MG63 (cell line): ENCODE data around the gene JAGN1. TPM values are rescaled to one million over a fixed set of nuclear protein-coding genes. Genes with fewer than 3 reads are reported as not detected.
"Not testable (repeated sequence)": the region's sequence is repeated elsewhere in the genome, so short reads cannot be mapped to it uniquely, and the experiment has no call there.

Experiments
- DNase-seq: peaks from one replicate; pipeline ENCODE4 v3.0.0-alpha.2; 2020
- H3K27me3 ChIP-seq: fragments of 250-450 bp; sonication (Bioruptor Pico); 2 replicates; pipeline ENCODE4 v1.5.1; 2020; ENCODE audit warnings: mild to moderate bottlenecking, moderate library complexity
- H3K36me3 ChIP-seq: fragments of 250-450 bp; sonication (Bioruptor Pico); 2 replicates; pipeline ENCODE4 v1.5.1; 2020; ENCODE audit warnings: mild to moderate bottlenecking, moderate library complexity
- H3K4me3 ChIP-seq: fragments of 250-450 bp; sonication (Bioruptor Pico); 2 replicates; pipeline ENCODE4 v1.5.1; 2020; ENCODE audit warnings: mild to moderate bottlenecking, moderate library complexity
- H3K9me3 ChIP-seq: fragments of 250-450 bp; sonication (Bioruptor Pico); 2 replicates; pipeline ENCODE4 v1.5.1; 2020; ENCODE audit warnings: mild to moderate bottlenecking, moderate library complexity
- total RNA-seq: library from RNA; depleted of rRNA; stranded (reverse); fragments of >200 nt; shearing (Covaris generic); gene quantifications from 2 replicates; pipeline ENCODE4 v1.2.3, GENCODE V29; 2014; ENCODE audit warnings: low replicate concordance

Gene JAGN1
- total RNA-seq, 1 experiment from 2014 or later = 21.4 TPM

DNA sequence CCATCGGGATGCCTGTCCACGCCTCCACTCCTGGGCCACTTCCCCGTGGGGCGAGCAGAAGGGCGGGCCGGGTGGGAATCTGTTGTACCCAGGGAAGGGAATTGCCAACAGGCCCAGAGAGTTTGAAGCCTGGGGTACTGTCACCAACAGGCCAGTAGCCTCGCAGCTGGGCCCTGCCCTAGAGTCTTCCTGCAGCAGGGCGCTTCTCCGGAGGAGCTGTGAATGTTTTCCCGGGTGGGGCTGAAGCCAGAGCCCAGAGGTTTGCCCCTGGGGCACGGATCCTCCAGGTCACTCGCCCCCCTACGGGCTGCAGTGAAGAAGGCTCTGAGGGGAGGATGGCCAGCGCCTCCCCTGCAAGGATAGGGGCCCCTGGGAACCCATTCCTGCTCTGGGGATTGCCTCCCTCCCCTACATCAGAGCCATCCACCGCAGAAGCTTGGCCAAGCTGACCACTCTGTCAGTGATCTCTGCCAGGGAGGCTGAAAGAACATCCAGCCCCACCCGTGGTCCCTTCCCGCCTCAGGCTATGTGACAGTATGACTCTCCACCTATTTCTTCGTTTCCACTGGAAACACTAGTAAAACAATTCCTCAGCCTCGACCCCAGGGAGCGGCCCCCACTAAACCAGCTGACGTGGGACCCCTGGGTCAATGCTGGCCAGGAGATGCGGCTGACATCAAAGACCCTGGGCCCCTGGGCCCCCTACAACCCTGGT is 27.2 kb upstream of the JAGN1 start:
- Histone ChIP-seq H3K4me3 (no peak overlapping the region), H3K9me3 (no peaks in the 10 kb centered on the region), H3K36me3 (no peaks in the 10 kb centered on the region), H3K27me3 (no peaks in the 10 kb centered on the region)
- DNase-seq = no peak

DNA sequence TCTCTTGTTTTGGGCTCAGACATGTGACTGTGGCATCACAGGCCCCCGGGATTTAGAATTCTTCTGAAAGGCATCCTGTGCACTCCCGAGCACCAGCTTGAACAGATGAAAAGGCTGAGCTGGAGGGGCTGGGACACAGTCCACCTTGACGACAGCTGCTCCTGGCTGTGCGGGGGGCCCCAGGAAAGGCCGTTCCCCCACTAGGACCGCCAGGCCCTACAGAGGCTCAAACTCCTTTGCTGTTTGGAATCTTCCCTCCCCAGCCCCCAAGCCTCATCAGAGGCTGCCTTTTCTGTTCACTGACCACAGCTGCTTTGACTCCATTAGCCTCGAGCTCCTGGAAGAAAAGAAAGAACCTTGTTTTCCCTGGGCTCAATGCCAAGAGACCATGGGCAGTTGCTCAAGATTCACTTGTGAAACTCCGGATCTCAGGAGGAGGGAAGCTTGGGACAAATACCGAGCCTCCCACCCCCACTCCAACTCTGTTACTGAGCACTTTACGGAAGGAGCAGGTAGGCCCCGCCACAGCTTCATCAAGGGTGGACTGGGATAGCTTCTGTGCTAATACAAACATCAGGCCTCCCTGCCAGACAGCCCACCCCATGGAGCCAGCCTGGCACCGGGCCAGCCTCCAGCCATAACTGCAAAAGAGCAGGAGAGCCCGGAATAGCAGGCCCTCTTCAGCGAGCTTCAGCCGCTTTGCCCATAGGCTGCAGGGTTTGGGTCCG is 26.0 kb upstream of the JAGN1 start:
- H3K9me3 ChIP-seq = no peaks in the 10 kb centered on the region
- no peak overlapping the region for H3K4me3 ChIP-seq
- no peak for DNase-seq
- no peaks in the 10 kb centered on the region for H3K27me3 ChIP-seq
- no peaks in the 10 kb centered on the region for H3K36me3 ChIP-seq

DNA sequence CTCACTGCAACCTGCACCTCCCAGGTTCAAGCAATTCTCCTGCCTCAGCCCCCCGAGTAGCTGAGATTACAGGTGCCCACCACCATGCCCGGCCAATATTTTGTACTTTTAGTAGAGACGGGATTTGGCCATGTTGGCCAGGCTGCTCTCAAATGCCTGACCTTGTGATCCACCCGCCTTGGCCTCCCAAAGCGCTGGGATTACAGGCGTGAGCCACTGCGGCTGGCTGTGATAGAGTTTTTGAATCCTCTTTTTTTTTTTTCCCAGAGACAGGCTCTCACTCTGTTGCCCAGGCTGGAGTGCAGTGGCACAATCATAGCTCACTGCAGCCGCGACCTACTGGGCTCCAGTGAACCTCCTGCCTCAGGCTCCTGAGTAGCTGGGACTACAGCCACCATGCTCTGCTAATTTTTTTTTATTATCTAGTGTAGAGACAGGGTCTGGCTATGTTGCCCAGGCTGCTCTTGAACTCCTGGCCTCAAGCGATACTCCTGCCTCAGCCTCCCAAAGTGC is 25.2 kb upstream of the JAGN1 start:
- H3K36me3 ChIP-seq, H3K27me3 ChIP-seq, H3K9me3 ChIP-seq, DNase-seq, H3K4me3 ChIP-seq: not testable (repeated sequence)

DNA sequence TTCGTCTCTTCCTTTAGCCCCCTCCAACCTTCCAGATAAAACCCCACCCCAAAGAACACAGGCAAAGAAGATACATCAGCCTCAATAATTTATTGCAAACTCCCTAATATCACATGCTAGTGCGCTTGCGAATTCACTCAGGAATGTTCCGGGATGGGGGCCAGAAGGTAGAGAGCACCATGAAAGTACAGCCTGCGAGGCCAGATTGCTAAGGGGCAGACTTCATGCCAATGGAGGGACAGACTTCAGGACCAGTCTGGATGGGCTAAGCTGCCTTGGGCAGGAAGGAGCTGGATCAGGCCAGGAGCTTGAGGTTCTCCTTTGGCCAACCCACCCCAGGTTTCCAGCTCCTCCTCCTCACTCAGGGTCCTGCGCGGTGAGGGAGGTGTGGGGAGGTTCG is 23.8 kb upstream of the JAGN1 start:
- Histone ChIP-seq H3K9me3 (no peaks in the 10 kb centered on the region), H3K36me3 (no peaks in the 10 kb centered on the region), H3K27me3 (no peaks in the 10 kb centered on the region), H3K4me3 (no peak overlapping the region)
- DNase-seq = no peak

DNA sequence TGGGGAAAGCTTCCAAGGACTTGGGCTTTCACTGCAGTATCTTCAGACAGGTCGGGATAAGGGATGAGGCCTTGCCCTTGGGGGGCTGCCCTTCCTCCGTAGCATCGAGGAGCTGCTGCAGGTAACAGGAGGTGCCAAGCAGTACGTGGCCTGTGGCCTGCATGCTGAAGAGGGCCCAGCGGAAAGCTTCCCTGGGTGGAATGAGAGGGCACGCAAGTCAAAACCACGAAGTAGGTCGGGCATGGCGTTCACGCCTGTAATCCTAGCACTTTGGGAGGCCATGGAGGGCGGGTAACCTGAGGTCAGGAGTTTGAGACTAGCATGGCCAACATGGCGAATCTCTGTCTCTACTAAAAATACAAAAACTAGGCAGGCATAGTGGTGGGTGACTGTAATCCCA is 23.3 kb upstream of the JAGN1 start:
- no peak overlapping the region for H3K4me3 ChIP-seq
- no peaks in the 10 kb centered on the region for H3K36me3 ChIP-seq
- H3K27me3 ChIP-seq = no peaks in the 10 kb centered on the region
- H3K9me3 ChIP-seq = no peaks in the 10 kb centered on the region
- no peak for DNase-seq

DNA sequence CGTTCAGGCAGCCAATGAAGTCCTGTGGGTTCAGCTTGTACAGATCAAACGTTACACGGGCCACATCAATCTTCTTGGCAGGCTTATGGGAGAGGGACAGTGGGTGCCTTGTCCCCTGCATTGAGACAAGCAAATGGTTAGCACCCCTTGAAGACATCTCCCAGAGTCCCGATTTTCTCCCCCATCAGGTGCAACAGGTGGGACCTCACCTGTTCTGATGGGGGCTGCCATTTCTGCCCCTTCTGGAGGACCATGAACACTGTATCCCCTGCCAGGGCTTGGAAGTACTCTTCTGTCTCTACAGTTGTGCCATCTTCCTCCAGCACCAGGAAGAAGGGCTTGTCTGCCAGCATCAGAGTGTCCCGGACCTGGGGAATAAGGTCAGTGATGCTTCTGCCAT is 20.5 kb upstream of the JAGN1 start:
- no peaks in the 10 kb centered on the region for H3K9me3 ChIP-seq
- H3K4me3 ChIP-seq = no peak overlapping the region
- no peaks in the 10 kb centered on the region for H3K27me3 ChIP-seq
- H3K36me3 ChIP-seq = no peaks in the 10 kb centered on the region
- DNase-seq = no peak

DNA sequence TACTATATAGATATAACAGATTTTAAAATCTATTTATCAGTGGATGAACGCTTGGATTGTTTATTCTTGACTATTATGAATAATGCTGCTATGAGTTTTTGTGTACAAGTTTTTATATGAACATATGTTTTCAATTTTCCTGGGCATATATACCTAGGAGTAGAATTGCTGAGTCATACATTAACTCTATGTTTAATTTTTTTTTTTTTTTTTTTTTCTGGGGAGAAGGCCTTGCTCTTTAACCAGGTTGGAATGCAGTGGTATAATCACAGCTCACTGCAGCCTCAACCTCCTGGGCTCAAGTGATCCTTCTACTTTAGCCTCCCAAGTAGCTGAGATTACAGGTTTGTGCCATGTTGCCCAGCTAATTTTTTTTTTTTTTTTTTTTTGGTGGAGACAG is 19.4 kb upstream of the JAGN1 start:
- no peaks in the 10 kb centered on the region for H3K36me3 ChIP-seq
- H3K4me3 ChIP-seq = no peak overlapping the region
- DNase-seq = peak; percentile 33
- no peaks in the 10 kb centered on the region for H3K9me3 ChIP-seq
- no peaks in the 10 kb centered on the region for H3K27me3 ChIP-seq

DNA sequence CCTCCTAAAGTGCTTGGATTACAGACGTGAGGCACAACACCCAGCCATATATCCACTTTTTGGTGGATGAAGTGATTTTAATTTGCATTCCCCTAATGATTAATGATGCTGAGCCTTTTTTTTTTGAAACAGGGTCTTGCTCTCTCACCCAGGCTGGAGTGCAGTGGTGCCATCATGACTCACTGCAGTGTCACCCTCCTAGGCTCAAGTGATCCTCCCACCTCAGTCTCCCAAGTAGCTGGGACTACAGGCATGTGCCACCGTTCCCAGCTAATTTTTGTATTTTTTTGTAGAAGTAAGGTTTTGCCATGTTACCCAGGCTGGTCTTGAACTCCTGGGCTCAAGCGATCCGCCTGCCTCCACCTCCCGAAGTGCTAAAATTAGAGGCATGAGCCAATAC is 18.3 kb upstream of the JAGN1 start:
- not testable (repeated sequence) for H3K4me3 ChIP-seq, H3K27me3 ChIP-seq, H3K9me3 ChIP-seq, DNase-seq, H3K36me3 ChIP-seq

DNA sequence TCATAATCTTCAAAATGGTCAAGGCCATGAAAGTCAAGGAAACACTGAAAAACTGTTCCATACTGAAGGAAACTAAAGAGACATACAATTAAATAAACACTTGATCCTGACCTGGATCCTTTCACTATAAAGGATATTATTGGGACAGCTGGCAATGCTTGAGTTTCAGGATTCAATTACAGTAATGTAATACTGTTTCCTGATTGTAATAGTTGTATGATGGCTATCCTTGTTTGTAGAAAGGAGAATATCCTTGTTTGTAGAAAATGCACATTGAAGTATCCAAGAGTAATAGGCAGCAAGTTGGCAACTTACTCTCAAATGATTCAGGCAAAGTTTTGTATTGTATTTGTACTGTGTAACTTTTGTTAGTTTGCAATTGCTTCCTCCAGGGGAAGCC is 15.0 kb upstream of the JAGN1 start:
- Histone ChIP-seq H3K27me3 (no peaks in the 10 kb centered on the region), H3K9me3 (no peaks in the 10 kb centered on the region), H3K4me3 (no peak overlapping the region), H3K36me3 (no peaks in the 10 kb centered on the region)
- no peak for DNase-seq

DNA sequence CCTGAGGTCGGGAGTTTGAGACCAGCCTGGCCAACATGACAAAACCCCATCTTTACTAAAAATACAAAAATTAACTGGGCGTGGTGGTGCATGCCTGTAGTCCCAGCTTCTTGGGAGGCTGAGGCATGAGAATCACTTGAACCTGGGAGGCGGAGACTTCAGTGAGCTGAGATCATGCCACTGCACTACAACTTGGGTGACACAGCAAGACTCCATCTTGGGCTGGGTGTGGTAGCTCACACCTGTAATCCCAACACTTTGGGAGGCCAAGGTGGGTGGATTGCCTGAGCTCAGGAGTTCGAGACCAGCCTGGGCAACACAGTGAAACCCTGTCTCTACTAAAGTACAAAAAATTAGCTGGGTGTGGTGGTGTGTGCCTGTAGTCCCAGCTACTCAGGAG is 14.2 kb upstream of the JAGN1 start:
- not testable (repeated sequence) for H3K9me3 ChIP-seq, DNase-seq, H3K36me3 ChIP-seq, H3K4me3 ChIP-seq, H3K27me3 ChIP-seq

DNA sequence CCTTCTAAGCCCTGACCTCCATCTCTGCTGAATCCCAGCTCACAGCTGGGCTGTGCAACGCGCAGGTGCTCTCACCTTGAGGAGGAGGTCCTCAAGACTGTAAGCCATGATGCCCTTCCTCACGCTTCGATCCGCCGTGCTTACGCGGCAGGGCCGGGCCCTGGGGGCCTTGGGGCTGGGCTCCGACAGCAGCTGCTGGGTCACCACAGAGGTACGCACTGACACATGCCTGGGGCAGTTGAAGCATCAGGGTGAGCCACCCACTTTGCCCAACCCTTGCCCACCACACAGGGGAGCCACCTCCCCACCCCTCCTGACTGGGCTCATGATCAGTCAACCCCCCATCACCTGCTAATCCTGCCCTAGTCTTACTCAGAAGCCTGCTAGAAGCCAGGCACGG is 13.4 kb upstream of the JAGN1 start:
- DNase-seq = no peak
- Histone ChIP-seq H3K9me3 (no peaks in the 10 kb centered on the region), H3K27me3 (no peaks in the 10 kb centered on the region), H3K36me3 (no peaks in the 10 kb centered on the region), H3K4me3 (no peak overlapping the region)

DNA sequence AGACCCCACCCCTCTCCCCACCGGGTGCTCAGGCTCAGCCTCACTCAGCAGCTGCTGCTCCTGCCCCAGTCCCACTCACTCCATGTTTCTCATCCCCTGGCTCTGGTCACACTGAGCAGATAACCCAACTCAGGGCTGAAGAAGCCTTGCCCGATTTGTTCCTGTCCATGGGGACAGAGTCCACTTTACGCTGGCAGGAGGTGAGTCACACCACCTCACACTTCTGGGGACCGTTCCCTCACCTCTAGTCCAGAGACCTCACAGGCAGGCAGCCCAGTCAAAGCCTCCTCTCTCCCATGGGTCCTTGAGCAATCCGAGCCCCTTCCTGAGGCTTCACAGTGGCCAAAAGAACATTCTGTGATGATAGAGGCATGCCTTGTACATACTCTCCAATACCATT is 11.7 kb upstream of the JAGN1 start:
- no peak for DNase-seq
- no peaks in the 10 kb centered on the region for H3K9me3 ChIP-seq
- no peaks in the 10 kb centered on the region for H3K27me3 ChIP-seq
- no peaks in the 10 kb centered on the region for H3K36me3 ChIP-seq
- H3K4me3 ChIP-seq = no peak overlapping the region

DNA sequence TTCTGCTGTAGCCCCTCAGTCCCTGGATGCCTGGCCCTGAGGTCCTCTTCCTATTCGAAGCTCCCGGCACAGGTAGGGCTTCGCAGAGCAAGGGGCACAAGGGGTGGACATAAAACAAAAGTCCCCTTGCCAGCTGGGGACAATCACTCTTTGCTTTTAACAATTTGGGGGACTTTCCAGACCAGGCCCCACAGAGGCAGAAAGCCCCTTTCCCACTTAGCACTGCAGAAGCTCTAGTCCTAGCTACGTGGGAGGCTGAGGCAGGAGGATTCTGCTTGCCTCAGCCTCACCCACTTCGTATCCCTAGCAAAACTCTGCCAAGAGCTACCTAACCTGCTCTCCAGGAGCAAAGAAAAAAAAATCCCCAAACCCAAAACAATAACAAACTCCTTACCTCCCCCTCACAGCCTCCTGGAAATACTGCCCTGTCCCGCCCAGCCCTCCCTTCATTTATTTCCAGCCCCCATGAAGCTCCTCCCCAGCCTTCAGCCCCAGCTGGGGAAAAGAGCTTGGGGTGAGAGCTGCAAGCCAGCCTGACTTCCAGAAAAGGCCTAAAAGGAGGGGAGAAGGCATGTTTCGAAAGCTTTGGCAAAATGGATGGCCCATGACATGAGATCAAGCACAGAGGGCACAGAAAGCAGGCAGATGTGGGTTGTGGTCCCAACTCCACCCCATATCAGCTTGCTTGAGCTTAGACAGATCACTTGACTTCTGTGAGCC is 10.4 kb upstream of the JAGN1 start, which contains the start of gene CIDEC:
CIDEC (minus strand) TSS at position 424 of the 720 bp plus-strand sequence. CDS start 1,767 bp downstream, outside the sequence.
- DNase-seq = no peak
- no peaks in the 10 kb centered on the region for H3K27me3 ChIP-seq
- no peaks in the 10 kb centered on the region for H3K9me3 ChIP-seq
- H3K36me3 ChIP-seq = no peaks in the 10 kb centered on the region
- H3K4me3 ChIP-seq = no peak within 1 kb of the TSS

DNA sequence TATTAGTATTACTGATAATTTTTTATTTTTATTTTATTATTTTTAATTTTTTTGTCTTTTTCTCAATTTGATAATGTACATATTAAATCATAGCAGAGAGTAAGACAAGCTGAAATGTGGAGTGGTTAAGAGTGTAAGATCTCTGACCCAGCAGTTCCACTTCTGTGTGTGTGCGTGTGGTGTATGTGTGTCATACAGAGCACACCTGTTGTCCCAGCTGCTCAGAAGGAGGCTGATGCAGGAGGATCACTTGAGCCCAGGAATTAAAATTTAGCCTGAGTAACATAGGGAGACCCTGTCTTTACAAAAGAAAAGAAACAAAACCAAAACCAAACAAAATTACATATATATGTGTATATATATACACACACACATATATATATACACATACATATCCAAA is 9.0 kb upstream of the JAGN1 start:
- DNase-seq = no peak
- no peak overlapping the region for H3K4me3 ChIP-seq
- no peaks in the 10 kb centered on the region for H3K36me3 ChIP-seq
- no peaks in the 10 kb centered on the region for H3K27me3 ChIP-seq
- H3K9me3 ChIP-seq = no peaks in the 10 kb centered on the region

DNA sequence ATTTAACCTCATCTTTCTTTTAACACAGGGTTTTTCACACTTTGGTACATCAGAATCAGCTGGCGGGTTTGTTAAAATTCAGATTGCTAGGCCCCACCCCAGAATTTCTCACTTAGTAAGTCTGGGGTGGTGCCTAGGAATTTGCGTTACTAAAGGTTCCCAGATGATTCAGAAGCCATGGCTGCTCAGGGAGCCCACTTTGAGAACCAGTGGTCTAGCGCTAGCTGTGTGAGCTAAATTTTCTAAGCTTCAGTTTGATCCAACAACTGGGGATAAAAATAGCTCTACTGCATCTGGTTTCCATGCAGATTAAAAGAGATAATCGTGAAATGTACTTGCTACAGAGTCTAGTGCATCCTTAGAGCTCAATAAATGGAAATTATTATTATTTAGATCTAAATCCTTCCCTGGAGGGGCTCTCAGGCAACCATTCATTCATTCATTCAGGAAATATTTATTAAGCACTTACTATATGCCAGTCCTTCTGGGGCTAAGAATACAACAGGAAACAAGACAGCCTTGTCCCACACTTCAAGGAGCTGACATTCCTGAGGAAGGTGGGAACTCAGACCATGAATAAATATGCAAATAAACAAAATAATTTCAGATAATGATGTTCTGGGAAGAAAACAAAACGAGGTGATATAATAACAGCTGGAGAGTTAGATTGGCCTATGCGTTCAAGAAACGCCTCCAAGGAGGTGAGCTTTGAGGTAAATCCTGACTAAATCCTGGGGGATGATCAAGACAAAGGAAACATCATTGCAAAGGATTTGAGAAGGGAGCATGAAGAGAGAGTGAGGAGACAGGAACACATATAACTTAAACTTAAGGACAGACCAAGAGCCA is 6.5 kb upstream of the JAGN1 start:
- DNase-seq = no peak
- no peaks in the 10 kb centered on the region for H3K9me3 ChIP-seq
- H3K4me3 ChIP-seq = no peak overlapping the region
- H3K27me3 ChIP-seq = no peaks in the 10 kb centered on the region
- no peaks in the 10 kb centered on the region for H3K36me3 ChIP-seq

DNA sequence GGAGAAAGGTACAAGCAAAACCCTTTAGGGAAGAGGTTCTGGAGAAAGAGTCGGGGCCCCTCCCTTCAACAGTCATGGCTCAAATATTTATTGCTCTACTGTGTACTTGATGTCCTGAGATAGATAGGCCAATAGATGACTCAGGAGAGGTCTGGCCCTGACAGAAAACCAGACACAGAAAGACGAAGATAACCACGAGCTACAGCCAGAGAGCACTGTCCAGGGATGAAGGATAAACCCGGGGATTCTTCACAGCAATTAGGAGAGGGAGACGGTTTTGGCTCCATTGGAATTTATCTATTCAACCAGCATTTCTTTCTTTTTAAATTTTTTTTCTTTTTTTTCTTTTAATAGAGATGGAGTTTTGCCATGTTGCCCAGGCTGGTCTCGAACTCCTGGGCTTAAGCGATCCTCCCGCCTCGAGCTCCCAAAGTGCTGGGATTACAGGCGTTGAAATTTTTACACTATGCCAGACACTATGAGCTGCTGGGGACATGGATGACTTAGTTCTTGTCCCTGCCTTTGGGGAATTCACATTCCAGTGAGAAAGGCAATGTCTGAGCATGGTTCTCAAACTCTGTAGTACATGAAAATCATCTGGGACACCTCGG is 5.8 kb upstream of the JAGN1 start:
- Histone ChIP-seq H3K4me3 (no peak overlapping the region), H3K9me3 (no peaks in the 10 kb centered on the region)
- DNase-seq = peak; percentile 69

More for the DNA sequence above, 5.8 kb upstream of the JAGN1 start:
- Histone ChIP-seq H3K36me3 (no peaks in the 10 kb centered on the region), H3K27me3 (no peaks in the 10 kb centered on the region)
